ENCODE results near the gene DCTN4. TPM values are rescaled to one million over a fixed set of nuclear protein-coding genes. Genes with fewer than 3 reads are reported as not detected.

Gene DCTN4
- total RNA-seq, 1 experiment from 2014 or later, result 48.5 TPM

GRCh38 chr5:150734579-150735384, 24.0 kb downstream of the DCTN4 start:
- peak overlapping the region in 2 of 3 experiments; percentile 24 to 92; a peak in 5 of 7 replicates for H3K27ac Mint-ChIP-seq
- H3K36me3 Mint-ChIP-seq (ENCODE audit: insufficient read depth in 1 of 3, low read depth in 3 of 3), result peaks cover 36 to 55% (median 53%) of the 10 kb centered on the region in 3 experiments; a peak in 6 of 7 replicates

More at GRCh38 chr5:150734579-150735384, 24.0 kb downstream of the DCTN4 start:
- Histone ChIP-seq H4K8ac (replicated peaks; ENCODE audit: insufficient read length, low read depth, low read length) (no peak overlapping the region), H4K20me1 (ENCODE audit: control insufficient read depth, insufficient read depth, insufficient read length) (no peaks in the 10 kb centered on the region), H2BK120ac (ENCODE audit: low read depth, low read length, poor library complexity, severe bottlenecking) (no peak overlapping the region), H3K79me1 (ENCODE audit: insufficient read depth, low read depth, low read length, poor library complexity, severe bottlenecking) (peaks cover 4% of the 10 kb centered on the region), H3K18ac (ENCODE audit: insufficient read length, low read depth, low read length) (no peak overlapping the region), H3K23me2 (ENCODE audit: insufficient read length, low read depth, low read length, poor library complexity, severe bottlenecking) (no peaks in the 10 kb centered on the region), H2BK5ac (ENCODE audit: insufficient read length, low read length) (no peak overlapping the region), H4K5ac (ENCODE audit: insufficient read length, low read depth, low read length) (no peak overlapping the region), H3K14ac (ENCODE audit: insufficient read depth, low read length) (no peak overlapping the region), H2AK5ac (ENCODE audit: insufficient read length, low read length) (no peak overlapping the region), H3K27ac (ENCODE audit: insufficient read length, low read depth, low read length) (no peak overlapping the region), H3K56ac (ENCODE audit: insufficient read length, low read depth, low read length) (no peak overlapping the region), H2BK15ac (ENCODE audit: low read depth, low read length) (no peak overlapping the region), H3K9ac (ENCODE audit: extremely low read depth, insufficient read length, low read length) (no peak overlapping the region), H2AFZ (ENCODE audit: low read length) (no peak overlapping the region), H3K27me3 (ENCODE audit: insufficient read depth, low read length) (no peaks in the 10 kb centered on the region), H3K23ac (ENCODE audit: insufficient read length, low read depth, low read length) (no peak overlapping the region), H3K4me1 (ENCODE audit: insufficient read depth, low read length) (peaks cover 2% of the 10 kb centered on the region; the same call in 1 of the 2 replicates), H2BK12ac (ENCODE audit: insufficient read length, low read depth, low read length) (no peak overlapping the region), H3T11ph (ENCODE audit: low read length) (no peak overlapping the region), H4K91ac (ENCODE audit: insufficient read length, low read depth, low read length) (no peak overlapping the region), H3K9me3 (ENCODE audit: control insufficient read depth, low read depth, low read length) (no peaks in the 10 kb centered on the region), H2BK20ac (ENCODE audit: low read depth, low read length, poor library complexity, severe bottlenecking) (no peak overlapping the region), H3K79me2 (ENCODE audit: insufficient read depth, low read length) (peaks cover 3% of the 10 kb centered on the region; the same call in 1 of the 2 replicates), H3K4ac (ENCODE audit: low read depth, low read length) (no peak overlapping the region; the same call in 1 of the 2 replicates), H3K4me2 (ENCODE audit: insufficient read depth, insufficient read length, low read length) (no peak overlapping the region)
- Mint-ChIP-seq H3K4me1 (peaks cover 33 to 38% of the 10 kb centered on the region in 2 experiments), H3K9me3 (peaks cover 8 to 15% of the 10 kb centered on the region in 2 experiments; a peak in 4 of 5 replicates), H3K27me3 (ENCODE audit: low read depth) (no peaks in the 10 kb centered on the region), H3K4me3 (no peak overlapping the region)
- WGBS (ENCODE audit: extremely low coverage, insufficient read length, low lambda C conversion rate), result no CpG with 5 or more reads among the region's 7 CpGs
- no peak for DNase-seq
- TF ChIP-seq CTCF (conservative IDR thresholded peaks at IDR 0.05), result peak; percentile 27; the same call in 2 of the 3 replicates

All from H9 (cell line).